CD8-positive, alpha-beta memory T cell (primary cell): ENCODE data around the gene RGS9BP. TPM values are rescaled to one million over a fixed set of nuclear protein-coding genes. Genes with fewer than 3 reads are reported as not detected.
"Not testable (repeated sequence)": the region's sequence is repeated elsewhere in the genome, so short reads cannot be mapped to it uniquely, and the experiment has no call there.

ENCODE experiments used
- CTCF ChIA-PET: fragments of 350-600 bp; sonication (Branson Sonifier 250); formaldehyde crosslinking; loops from one replicate; lab custom pipeline; 2021; ENCODE audit warnings: antibody characterized with exemption; lab: Charles Lee
- POLR2A ChIA-PET: fragments of 350-600 bp; sonication (Branson Sonifier 250); formaldehyde crosslinking; loops from one replicate; lab custom pipeline; 2021; ENCODE audit warnings: antibody characterized with exemption; lab: Charles Lee
- DNase-seq, 5 donors: peaks; one replicate each; pipeline versions ENCODE4 v3.0.0 to v3.0.0-alpha.2; 2020 to 2022; ENCODE audit warnings: mixed read lengths in 1 of 5
- H3K27ac ChIP-seq: one replicate; pipeline ENCODE4 v1.7.0; 2013; ENCODE audit warnings: low read depth, mild to moderate bottlenecking, low read length, moderate library complexity
- H3K27me3 ChIP-seq: 2 replicates; pipeline ENCODE4 v1.7.0; 2013; ENCODE audit warnings: low read length, mild to moderate bottlenecking; ENCODE audit not compliant: insufficient read depth, poor library complexity, severe bottlenecking
- H3K36me3 ChIP-seq: 2 replicates; pipeline ENCODE4 v1.7.0; 2013; ENCODE audit warnings: mild to moderate bottlenecking, low read length, moderate library complexity; ENCODE audit not compliant: insufficient read depth
- H3K4me1 ChIP-seq: 2 replicates; pipeline ENCODE4 v1.7.0; 2013; ENCODE audit warnings: mild to moderate bottlenecking, low read length, moderate library complexity; ENCODE audit not compliant: insufficient read depth
- H3K4me3 ChIP-seq: 2 replicates; pipeline ENCODE4 v1.7.0; 2013; ENCODE audit warnings: mild to moderate bottlenecking, low read length
- H3K9me3 ChIP-seq: 2 replicates; pipeline ENCODE4 v1.7.0; 2013; ENCODE audit warnings: mild to moderate bottlenecking, low read length
- H3K27ac Mint-ChIP-seq, 8 donors: one replicate each; pipeline ENCODE4 v1.8.0; 2020 to 2021; ENCODE audit warnings: mixed read lengths in 8 of 8, mild to moderate bottlenecking in 6 of 8, inconsistent platforms in 3 of 8, moderate library complexity in 3 of 8
- H3K27me3 Mint-ChIP-seq, 2 donors: one replicate each; pipeline ENCODE4 v1.8.0; 2020 to 2021; ENCODE audit warnings: mixed read lengths in 2 of 2, mild to moderate bottlenecking in 1 of 2, moderate library complexity in 1 of 2
- H3K36me3 Mint-ChIP-seq, 3 donors: one replicate each; pipeline ENCODE4 v1.8.0; 2020 to 2021; ENCODE audit warnings: mixed read lengths in 3 of 3, inconsistent platforms in 1 of 3, mild to moderate bottlenecking in 1 of 3
- H3K4me1 Mint-ChIP-seq, 3 donors: one replicate each; pipeline ENCODE4 v1.8.0; 2020 to 2021; ENCODE audit warnings: mixed read lengths in 3 of 3, inconsistent platforms in 1 of 3, mild to moderate bottlenecking in 1 of 3
- H3K4me3 Mint-ChIP-seq, 7 donors: one replicate each; pipeline ENCODE4 v1.8.0; 2020 to 2021; ENCODE audit warnings: mixed read lengths in 7 of 7, mild to moderate bottlenecking in 6 of 7, moderate library complexity in 4 of 7, inconsistent platforms in 2 of 7
- H3K9me3 Mint-ChIP-seq, 5 donors: one replicate each; pipeline ENCODE4 v1.8.0; 2020 to 2022; ENCODE audit warnings: mixed read lengths in 5 of 5, mild to moderate bottlenecking in 3 of 5, moderate library complexity in 2 of 5, inconsistent platforms in 1 of 5
- polyA plus RNA-seq: library from polyadenylated mRNA; unstranded; fragments of 300-500 nt; fragmentation: Illumina TruSeq; gene quantifications from one replicate; pipeline ENCODE4 v1.2.3, GENCODE V29; 2021
- total RNA-seq, 2 experiments: library from RNA; stranded (reverse); gene quantifications; one replicate each; pipeline ENCODE4 v1.2.3, GENCODE V29; 2021

RGS9BP gene
- total and polyA plus RNA-seq, 3 experiments from 2014 or later, result 0.12 to 0.20 (median 0.15) TPM

DNA sequence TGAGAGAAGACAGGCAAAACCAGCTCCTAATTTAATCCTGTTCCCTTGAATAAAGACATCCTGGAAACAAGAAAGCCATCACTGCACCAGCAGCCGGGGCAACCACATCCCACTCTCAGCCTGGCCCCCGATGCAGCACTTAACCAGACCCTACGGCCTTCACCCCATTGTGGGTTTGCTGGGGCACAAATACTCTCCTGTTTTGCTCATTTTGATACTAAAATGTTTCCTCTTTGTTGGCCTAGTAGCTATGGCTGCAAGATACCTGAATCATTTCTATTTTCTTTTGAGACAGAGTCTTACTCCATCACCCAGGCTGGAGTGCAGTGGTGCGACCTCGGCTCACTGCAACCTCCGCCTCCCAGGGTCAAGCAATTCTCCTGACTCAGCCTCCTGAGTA lies 29.1 kb upstream of the RGS9BP start:
- Mint-ChIP-seq H3K27ac (no peak overlapping the region), H3K36me3 (peaks cover 0 to 72% (median 17%) of the 10 kb centered on the region in 3 donors), H3K4me1 (peaks cover 27 to 32% (median 30%) of the 10 kb centered on the region in 3 donors), H3K4me3 (peak overlapping the region in 1 of 7 donors; percentile 41), H3K9me3 (no peaks in the 10 kb centered on the region), H3K27me3 (no peaks in the 10 kb centered on the region)
- Histone ChIP-seq H3K27ac (no peak overlapping the region), H3K4me1 (peaks cover 24% of the 10 kb centered on the region), H3K27me3 (no peaks in the 10 kb centered on the region), H3K4me3 (no peak overlapping the region), H3K9me3 (no peaks in the 10 kb centered on the region), H3K36me3 (peaks cover 4% of the 10 kb centered on the region)
- DNase-seq, result no peak
- ChIA-PET CTCF (no interaction called here), POLR2A (no interaction called here)

GRCh38 chr19:32647361-32647760 lies 28.3 kb upstream of the RGS9BP start:
- ChIA-PET CTCF (interaction anchor here (0.9 kb wide), 1 partner anchor 14 kb away, joined by 3 read pairs; no protein-coding TSS in a partner anchor), POLR2A (no interaction called here)
- Mint-ChIP-seq H3K27ac (peak overlapping the region in 3 of 8 donors; percentile 33 to 88 (median 74)), H3K4me1 (peaks cover 20 to 28% (median 24%) of the 10 kb centered on the region in 3 donors), H3K27me3 (no peaks in the 10 kb centered on the region), H3K36me3 (peaks cover 0 to 70% (median 11%) of the 10 kb centered on the region in 3 donors), H3K9me3 (no peaks in the 10 kb centered on the region), H3K4me3 (no peak overlapping the region)
- no peak for DNase-seq
- Histone ChIP-seq H3K4me1 (peaks cover 21% of the 10 kb centered on the region), H3K27me3 (no peaks in the 10 kb centered on the region), H3K9me3 (no peaks in the 10 kb centered on the region), H3K36me3 (peaks cover 4% of the 10 kb centered on the region), H3K27ac (no peak overlapping the region), H3K4me3 (no peak overlapping the region)

DNA sequence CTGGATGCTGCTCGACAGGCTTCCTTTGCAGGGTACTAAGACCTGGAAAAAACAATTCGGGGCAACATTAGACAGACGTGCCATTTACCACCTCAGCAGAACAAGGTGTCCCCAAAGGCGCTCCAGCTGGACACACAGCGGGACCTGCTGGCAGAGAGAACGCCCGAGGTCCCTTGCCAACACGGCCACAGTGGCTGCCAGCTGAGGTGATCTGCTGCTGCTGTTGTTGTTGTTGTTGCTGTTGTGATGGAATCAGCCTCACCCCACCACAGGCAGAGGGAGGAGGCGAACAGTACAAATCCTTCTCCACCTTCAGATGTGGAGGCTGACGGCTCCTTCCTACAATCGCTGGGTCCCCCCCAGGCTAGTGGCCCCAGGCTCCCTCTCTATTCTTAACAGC lies 25.9 kb upstream of the RGS9BP start:
- Mint-ChIP-seq H3K36me3 (peaks cover 0 to 64% (median 11%) of the 10 kb centered on the region in 3 donors), H3K27ac (no peak overlapping the region), H3K4me1 (peaks cover 0 to 10% (median under 1%) of the 10 kb centered on the region in 3 donors), H3K9me3 (no peaks in the 10 kb centered on the region), H3K27me3 (no peaks in the 10 kb centered on the region), H3K4me3 (no peak overlapping the region)
- peaks cover 4% of the 10 kb centered on the region for H3K36me3 ChIP-seq
- CTCF ChIA-PET, result interaction anchor here (1.2 kb wide), 1 partner anchor 10 kb away, joined by 3 read pairs; no protein-coding TSS in a partner anchor
- H3K4me3 ChIP-seq, result no peak overlapping the region
- H3K9me3 ChIP-seq, result no peaks in the 10 kb centered on the region
- H3K27ac ChIP-seq, result no peak overlapping the region
- H3K4me1 ChIP-seq, result no peaks in the 10 kb centered on the region
- DNase-seq, result no peak
- no peaks in the 10 kb centered on the region for H3K27me3 ChIP-seq
- POLR2A ChIA-PET, result no interaction called here

DNA sequence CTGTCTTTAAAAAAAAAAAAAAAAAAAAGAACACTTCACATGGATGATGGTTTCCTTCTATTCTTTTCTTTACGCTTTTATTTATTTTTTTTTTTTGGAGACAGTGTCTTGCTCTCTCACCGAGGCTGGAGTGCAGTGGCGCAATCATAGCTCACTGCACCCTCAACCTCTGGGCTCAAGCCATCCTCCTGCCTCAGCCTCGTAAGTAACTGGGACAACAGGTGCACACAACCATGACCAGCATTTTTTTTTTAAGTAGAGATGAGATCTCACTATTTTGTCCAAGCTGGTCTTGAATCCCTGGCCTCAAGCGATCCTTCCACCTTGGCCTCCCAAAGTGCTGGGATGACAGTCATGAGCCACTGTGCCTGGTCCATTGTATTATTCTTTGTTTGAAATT lies 25.0 kb upstream of the RGS9BP start:
- H3K9me3 Mint-ChIP-seq, result no peaks in the 10 kb centered on the region
- no peak overlapping the region for H3K4me3 Mint-ChIP-seq
- H3K27me3 ChIP-seq, result no peaks in the 10 kb centered on the region
- peaks cover 0 to 10% (median 0%) of the 10 kb centered on the region in 3 donors for H3K4me1 Mint-ChIP-seq
- H3K9me3 ChIP-seq, result no peaks in the 10 kb centered on the region
- no peak for DNase-seq
- peaks cover 0 to 70% (median 12%) of the 10 kb centered on the region in 3 donors for H3K36me3 Mint-ChIP-seq
- ChIA-PET CTCF (no interaction called here), POLR2A (no interaction called here)
- H3K4me3 ChIP-seq, result no peak overlapping the region
- H3K27ac ChIP-seq, result no peak overlapping the region
- peak overlapping the region in 1 of 8 donors; percentile 38 for H3K27ac Mint-ChIP-seq
- H3K27me3 Mint-ChIP-seq, result no peaks in the 10 kb centered on the region
- H3K4me1 ChIP-seq, result no peaks in the 10 kb centered on the region
- H3K36me3 ChIP-seq, result peaks cover 4% of the 10 kb centered on the region

DNA sequence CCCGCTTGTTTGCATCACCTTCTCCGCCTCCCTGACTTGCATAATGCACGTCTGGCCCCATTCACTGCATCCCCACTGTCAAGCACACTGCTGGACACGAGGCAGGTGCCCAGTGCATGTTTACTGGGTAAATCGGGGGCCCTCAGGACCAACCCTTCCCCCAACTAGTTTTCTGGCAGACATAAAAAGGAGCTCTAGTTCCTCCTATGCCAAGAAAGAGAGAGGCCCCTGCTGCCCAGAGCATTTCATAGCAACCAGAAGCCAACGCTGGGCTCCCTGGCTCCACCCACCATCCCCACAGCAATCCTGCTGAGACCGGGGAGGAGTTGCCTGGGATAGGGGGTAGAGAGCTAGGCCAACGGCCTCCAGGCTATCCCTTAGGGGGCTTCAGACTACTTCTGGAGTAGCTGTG lies 23.9 kb upstream of the RGS9BP start:
- ChIA-PET POLR2A (no interaction called here), CTCF (no interaction called here)
- Histone ChIP-seq H3K4me1 (no peaks in the 10 kb centered on the region), H3K36me3 (peaks cover 4% of the 10 kb centered on the region), H3K27me3 (no peaks in the 10 kb centered on the region), H3K27ac (no peak overlapping the region), H3K9me3 (no peaks in the 10 kb centered on the region), H3K4me3 (no peak overlapping the region)
- no peaks in the 10 kb centered on the region for H3K9me3 Mint-ChIP-seq
- no peaks in the 10 kb centered on the region for H3K27me3 Mint-ChIP-seq
- H3K4me3 Mint-ChIP-seq, result no peak overlapping the region
- no peak for DNase-seq
- H3K4me1 Mint-ChIP-seq, result peaks cover 0 to 9% (median 0%) of the 10 kb centered on the region in 3 donors
- peak overlapping the region in 1 of 8 donors; percentile 29 for H3K27ac Mint-ChIP-seq
- H3K36me3 Mint-ChIP-seq, result peaks cover 0 to 73% (median 14%) of the 10 kb centered on the region in 3 donors

- H3K4me3 ChIP-seq, CTCF ChIA-PET, H3K4me1 Mint-ChIP-seq, H3K27ac ChIP-seq, H3K9me3 ChIP-seq, H3K4me3 Mint-ChIP-seq, DNase-seq, H3K27me3 Mint-ChIP-seq, H3K36me3 ChIP-seq, H3K9me3 Mint-ChIP-seq, H3K4me1 ChIP-seq, H3K27me3 ChIP-seq, POLR2A ChIA-PET: not testable (repeated sequence)
- Mint-ChIP-seq H3K27ac (peak overlapping the region in 1 of 8 donors; percentile 64), H3K36me3 (peaks cover 0 to 70% (median 9%) of the 10 kb centered on the region in 3 donors)
Measured at GRCh38 chr19:32652331-32652730, 23.3 kb upstream of the RGS9BP start.

DNA sequence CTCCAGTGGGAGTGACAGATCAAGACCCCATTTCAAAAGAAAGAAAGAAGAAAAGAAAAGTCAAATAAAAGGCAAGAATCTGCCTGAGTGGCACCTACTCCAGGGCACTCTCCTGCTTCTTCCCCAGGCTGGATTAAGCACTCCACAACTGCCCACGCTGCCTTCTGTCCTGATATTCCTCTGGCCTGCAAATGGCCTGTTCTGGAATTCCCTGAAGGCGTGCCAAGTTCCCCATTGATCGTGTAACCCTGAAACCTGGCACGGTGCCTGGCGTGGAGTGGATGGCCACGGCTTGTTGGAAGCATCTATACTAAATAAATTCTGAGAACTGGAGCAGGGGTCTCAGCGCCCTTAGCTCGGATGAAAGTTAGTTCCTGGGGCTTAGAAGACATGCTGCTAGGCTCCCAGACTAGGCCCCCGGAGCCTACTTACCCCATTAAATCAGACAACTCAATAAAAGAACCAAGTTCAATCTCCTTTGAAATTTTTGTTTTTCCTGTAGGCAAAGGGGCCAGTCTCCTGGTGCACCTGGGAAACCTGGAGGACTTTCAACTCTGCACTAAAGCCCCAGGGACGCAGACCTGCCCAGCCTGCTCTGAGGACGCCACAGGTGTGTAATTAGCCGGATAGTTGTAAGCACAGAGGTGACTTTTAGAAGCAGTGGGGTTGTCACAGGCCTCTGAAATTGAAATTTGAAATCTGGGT lies 22.6 kb upstream of the RGS9BP start:
- Mint-ChIP-seq H3K4me1 (peaks cover 0 to 2% (median 0%) of the 10 kb centered on the region in 3 donors), H3K36me3 (peaks cover 0 to 68% (median 12%) of the 10 kb centered on the region in 3 donors), H3K9me3 (no peaks in the 10 kb centered on the region), H3K27ac (no peak overlapping the region), H3K4me3 (no peak overlapping the region), H3K27me3 (no peaks in the 10 kb centered on the region)
- H3K36me3 ChIP-seq, result no peaks in the 10 kb centered on the region
- CTCF ChIA-PET, result no interaction called here
- no peak overlapping the region for H3K27ac ChIP-seq
- no peaks in the 10 kb centered on the region for H3K27me3 ChIP-seq
- H3K4me1 ChIP-seq, result no peaks in the 10 kb centered on the region
- no peaks in the 10 kb centered on the region for H3K9me3 ChIP-seq
- POLR2A ChIA-PET, result no interaction called here
- no peak overlapping the region for H3K4me3 ChIP-seq
- DNase-seq, result no peak

GRCh38 chr19:32653599-32653915 lies 22.1 kb upstream of the RGS9BP start:
- H3K4me1 ChIP-seq, result no peaks in the 10 kb centered on the region
- Mint-ChIP-seq H3K36me3 (peaks cover 0 to 68% (median 9%) of the 10 kb centered on the region in 3 donors), H3K4me3 (no peak overlapping the region), H3K27ac (no peak overlapping the region), H3K27me3 (no peaks in the 10 kb centered on the region), H3K9me3 (no peaks in the 10 kb centered on the region), H3K4me1 (peaks cover 0 to 2% (median 0%) of the 10 kb centered on the region in 3 donors)
- DNase-seq, result no peak
- no peak overlapping the region for H3K4me3 ChIP-seq
- H3K36me3 ChIP-seq, result no peaks in the 10 kb centered on the region
- ChIA-PET POLR2A (no interaction called here), CTCF (no interaction called here)
- H3K9me3 ChIP-seq, result no peaks in the 10 kb centered on the region
- no peaks in the 10 kb centered on the region for H3K27me3 ChIP-seq
- H3K27ac ChIP-seq, result no peak overlapping the region
